Activated T-cell treated with anti-CD3 and anti-CD28 coated beads, Interleukin-2, amount 50 U/mL, for 24 hours (primary cell): Measurements from ENCODE around the gene NT5DC1.

Experiments
- DNase-seq: peaks from one replicate; pipeline ENCODE4 v3.0.0-alpha.2; 2020
- H3K27ac Mint-ChIP-seq: 2 replicates; pipeline ENCODE4 v1.8.0; 2020; ENCODE audit warnings: mild to moderate bottlenecking, mixed read lengths
- H3K27me3 Mint-ChIP-seq: 2 replicates; pipeline ENCODE4 v1.8.0; 2020; ENCODE audit warnings: mixed read lengths
- H3K36me3 Mint-ChIP-seq: 2 replicates; pipeline ENCODE4 v1.8.0; 2020; ENCODE audit warnings: low read depth, mixed read lengths
- H3K4me1 Mint-ChIP-seq: 2 replicates; pipeline ENCODE4 v1.8.0; 2020; ENCODE audit warnings: low read depth, mixed read lengths
- H3K4me3 Mint-ChIP-seq: 2 replicates; pipeline ENCODE4 v1.8.0; 2020; ENCODE audit warnings: mild to moderate bottlenecking, moderate library complexity, mixed read lengths
- H3K9me3 Mint-ChIP-seq: 2 replicates; pipeline ENCODE4 v1.8.0; 2020; ENCODE audit warnings: mixed read lengths

NT5DC1 gene

DNA sequence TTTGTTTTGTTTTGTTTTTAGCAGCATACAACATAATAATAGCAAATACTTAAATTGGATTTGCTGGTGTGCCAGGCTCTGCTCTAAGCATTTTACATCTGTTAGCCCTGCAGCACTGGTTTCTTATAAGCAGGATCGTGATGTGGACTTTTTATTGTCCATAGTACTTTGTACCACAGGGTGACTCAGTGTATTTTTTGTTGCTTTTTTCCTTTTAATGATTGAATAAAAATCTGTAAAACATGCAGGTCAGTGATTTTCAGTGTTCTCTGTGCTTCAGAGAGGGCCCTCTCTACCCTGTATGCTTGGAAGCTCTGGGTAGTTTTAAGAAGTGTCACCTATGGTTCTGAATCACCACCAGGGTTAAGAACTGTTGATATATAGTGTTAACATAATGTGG, 4.0 kb downstream of the NT5DC1 start:
- H3K4me3 Mint-ChIP-seq: no peak overlapping the region
- H3K4me1 Mint-ChIP-seq: peaks cover 62% of the 10 kb centered on the region
- no peaks in the 10 kb centered on the region for H3K27me3 Mint-ChIP-seq
- H3K9me3 Mint-ChIP-seq: no peaks in the 10 kb centered on the region
- peaks cover 64% of the 10 kb centered on the region for H3K36me3 Mint-ChIP-seq
- no peak overlapping the region for H3K27ac Mint-ChIP-seq
- no peak for DNase-seq

DNA sequence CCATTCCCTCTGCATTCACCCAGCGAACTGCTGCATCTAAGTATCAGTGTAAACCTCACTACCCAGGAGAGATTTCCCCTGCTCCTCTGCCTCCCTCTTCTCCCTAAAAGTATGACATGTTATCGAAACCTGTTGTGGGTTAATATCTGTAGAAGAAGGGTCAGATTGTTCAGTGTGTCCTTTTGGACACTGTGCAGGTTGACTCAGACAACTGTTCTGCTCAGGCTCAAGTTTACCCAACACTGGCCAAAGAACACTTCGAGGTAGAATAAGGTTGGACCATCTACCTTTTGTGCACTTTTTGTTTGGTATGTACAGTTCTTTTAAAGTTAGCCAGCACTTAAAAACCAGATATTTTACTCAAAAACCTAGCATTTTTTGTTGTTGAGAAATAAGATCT, 4.6 kb downstream of the NT5DC1 start:
- peaks cover 56% of the 10 kb centered on the region for H3K4me1 Mint-ChIP-seq
- H3K36me3 Mint-ChIP-seq: peaks cover 67% of the 10 kb centered on the region
- no peaks in the 10 kb centered on the region for H3K9me3 Mint-ChIP-seq
- no peak overlapping the region for H3K4me3 Mint-ChIP-seq
- no peak for DNase-seq
- H3K27me3 Mint-ChIP-seq: no peaks in the 10 kb centered on the region
- H3K27ac Mint-ChIP-seq: peak overlapping the region; percentile 57

DNA sequence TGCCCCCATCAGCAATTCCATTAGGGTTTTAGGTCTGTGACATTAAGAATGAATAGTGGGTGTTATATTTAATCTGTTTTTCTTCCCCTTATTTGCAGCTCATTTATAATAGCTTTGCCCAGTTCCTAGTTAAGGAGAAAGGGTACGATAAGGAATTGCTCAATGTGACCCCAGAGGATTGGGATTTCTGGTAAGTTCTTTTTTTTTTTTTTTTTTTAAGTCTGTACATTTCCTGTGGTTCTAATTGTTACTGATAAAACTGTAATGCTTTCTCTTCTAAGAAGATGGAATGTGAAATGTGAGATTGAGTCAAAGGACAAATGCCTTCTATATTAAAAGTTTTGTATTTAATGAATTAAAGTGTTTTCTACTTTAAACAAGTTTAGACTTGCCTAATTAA, 5.5 kb downstream of the NT5DC1 start:
- Mint-ChIP-seq H3K4me3 (peak overlapping the region; percentile 16), H3K27me3 (no peaks in the 10 kb centered on the region), H3K9me3 (no peaks in the 10 kb centered on the region), H3K27ac (no peak overlapping the region), H3K36me3 (peaks cover 73% of the 10 kb centered on the region), H3K4me1 (peaks cover 54% of the 10 kb centered on the region)
- DNase-seq: no peak

DNA sequence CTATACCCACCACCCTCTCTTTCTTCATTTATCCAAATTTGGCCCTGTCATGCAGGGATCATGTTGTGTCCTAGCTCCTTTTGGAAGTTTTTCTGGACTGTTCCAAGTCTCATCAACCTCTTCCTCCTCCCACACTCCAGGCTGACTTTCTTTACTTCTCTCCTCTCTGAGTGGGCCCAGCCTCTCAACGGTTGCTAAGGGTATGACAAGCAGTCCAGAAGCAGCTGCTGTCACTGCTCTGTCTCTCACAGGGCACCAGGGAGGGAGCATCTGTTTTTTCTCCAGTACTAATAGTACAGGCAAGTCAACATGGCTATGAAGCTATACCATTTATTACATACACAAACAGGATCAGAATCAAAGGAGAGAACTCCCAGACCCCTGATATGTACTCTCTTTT, 8.2 kb downstream of the NT5DC1 start:
- Mint-ChIP-seq H3K27ac (no peak overlapping the region), H3K36me3 (peaks cover 85% of the 10 kb centered on the region), H3K9me3 (no peaks in the 10 kb centered on the region), H3K4me3 (no peak overlapping the region), H3K4me1 (peaks cover 28% of the 10 kb centered on the region), H3K27me3 (no peaks in the 10 kb centered on the region)
- DNase-seq: no peak

DNA sequence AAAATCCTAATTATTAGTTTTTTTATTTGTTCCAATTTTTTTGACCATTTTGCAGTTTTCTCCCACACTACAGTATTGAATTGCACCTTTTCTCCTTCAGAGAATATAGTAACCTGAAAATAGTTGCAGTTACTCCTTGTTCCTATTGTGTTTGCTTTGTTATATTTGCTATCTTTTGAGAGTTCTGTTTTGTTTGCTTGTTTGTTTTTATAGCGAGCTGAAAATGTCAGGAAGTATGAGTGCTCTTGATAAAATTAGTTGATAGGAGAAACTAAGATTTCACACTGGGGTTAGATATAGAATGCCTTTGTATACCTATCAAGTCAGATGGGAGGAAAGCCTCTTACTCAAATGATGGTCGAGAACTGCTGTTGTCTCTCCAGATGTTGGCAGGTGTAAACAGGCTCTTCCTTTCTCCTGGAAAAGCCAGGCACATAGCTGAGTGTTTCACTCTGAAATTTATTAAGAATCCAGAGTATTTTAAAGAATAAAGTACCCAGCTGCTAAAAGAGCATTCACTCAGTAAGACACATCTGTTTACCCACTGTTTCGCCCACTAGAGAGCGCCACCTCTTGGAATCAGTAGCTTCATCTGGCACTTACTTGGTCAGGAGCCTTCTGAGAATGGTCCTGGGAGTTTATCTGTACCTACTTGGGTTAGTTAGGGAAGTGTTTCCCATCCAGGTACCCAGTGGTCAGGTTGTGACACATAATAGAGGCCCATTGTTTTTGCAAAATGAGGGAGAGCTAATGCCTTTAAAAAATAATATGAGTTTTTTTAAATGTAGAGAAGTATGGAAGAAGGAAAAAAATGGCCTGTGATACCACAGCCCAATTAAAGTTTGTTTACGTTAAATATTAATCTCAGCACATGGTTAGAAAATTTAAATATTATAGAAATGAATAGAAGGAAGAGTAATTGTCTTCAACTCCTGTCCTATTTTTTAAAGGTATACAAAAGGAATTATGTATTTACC, 11.2 kb downstream of the NT5DC1 start:
- Mint-ChIP-seq H3K4me3 (no peak overlapping the region), H3K4me1 (no peaks in the 10 kb centered on the region), H3K27me3 (no peaks in the 10 kb centered on the region), H3K9me3 (no peaks in the 10 kb centered on the region), H3K36me3 (peaks cover 86% of the 10 kb centered on the region), H3K27ac (no peak overlapping the region)
- DNase-seq: no peak

DNA sequence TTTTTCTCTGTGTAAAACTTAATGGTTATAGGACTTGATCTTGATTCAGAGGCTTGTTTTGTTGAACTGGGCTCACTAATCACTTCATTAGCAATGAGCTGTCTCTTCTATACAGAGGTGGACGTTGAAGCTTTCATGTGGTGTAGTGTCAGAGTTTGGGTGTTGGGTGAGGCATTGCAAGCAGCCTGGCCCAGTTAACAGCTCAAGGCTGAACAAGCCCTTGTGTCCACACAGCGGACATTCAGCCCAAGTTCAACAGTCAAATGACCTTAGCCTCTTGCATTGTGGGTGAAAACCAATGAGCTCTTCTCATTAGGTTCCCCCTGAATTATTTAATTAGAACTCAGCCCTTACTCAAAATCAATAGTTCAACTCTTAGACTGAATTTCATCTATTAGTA, 12.7 kb downstream of the NT5DC1 start:
- Mint-ChIP-seq H3K27me3 (no peaks in the 10 kb centered on the region), H3K9me3 (no peaks in the 10 kb centered on the region), H3K27ac (no peak overlapping the region), H3K4me3 (no peak overlapping the region), H3K4me1 (no peaks in the 10 kb centered on the region), H3K36me3 (peaks cover 88% of the 10 kb centered on the region)
- no peak for DNase-seq

DNA sequence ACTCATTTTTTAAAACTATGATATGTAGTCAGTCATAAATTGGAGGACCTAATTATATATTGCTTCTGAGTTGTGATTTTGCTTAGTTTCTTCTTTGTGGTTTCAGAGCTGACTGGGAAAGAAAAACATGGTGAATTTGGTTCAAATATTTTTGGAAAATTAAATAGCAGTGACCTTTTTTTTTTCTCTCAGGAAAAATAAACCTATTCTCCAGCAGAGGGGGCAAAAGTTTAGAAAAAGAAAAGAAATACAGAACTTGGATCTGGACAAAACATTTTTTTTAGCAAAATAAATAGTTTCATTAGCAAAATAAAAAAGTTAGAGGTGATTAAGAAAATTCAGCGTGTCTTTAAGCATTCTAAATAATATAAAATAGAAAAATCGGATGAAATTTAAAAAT, 15.1 kb downstream of the NT5DC1 start:
- H3K27ac Mint-ChIP-seq: no peak overlapping the region
- H3K4me3 Mint-ChIP-seq: no peak overlapping the region
- H3K9me3 Mint-ChIP-seq: no peaks in the 10 kb centered on the region
- DNase-seq: no peak
- H3K27me3 Mint-ChIP-seq: no peaks in the 10 kb centered on the region
- peaks cover 83% of the 10 kb centered on the region for H3K36me3 Mint-ChIP-seq
- peaks cover 4% of the 10 kb centered on the region for H3K4me1 Mint-ChIP-seq

DNA sequence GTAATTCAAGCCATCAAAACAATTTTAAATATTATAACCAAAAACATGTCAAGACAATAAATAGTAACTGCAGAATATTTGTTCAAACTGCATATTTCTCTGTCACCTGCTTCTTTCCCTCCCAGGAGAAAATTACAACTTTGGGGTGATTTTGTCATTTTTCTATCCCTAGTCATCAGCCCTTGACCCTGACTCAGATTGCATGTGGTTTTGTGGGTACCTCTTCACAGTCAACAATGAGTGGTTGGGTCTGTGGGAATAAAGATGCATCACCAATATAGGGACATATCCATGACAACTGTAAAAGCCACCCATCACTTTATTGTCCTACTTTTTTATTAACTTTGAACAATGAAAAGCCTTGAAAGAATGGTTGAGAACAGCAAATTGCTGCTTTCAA, 18.0 kb downstream of the NT5DC1 start:
- Mint-ChIP-seq H3K4me3 (no peak overlapping the region), H3K4me1 (peaks cover 4% of the 10 kb centered on the region), H3K27ac (no peak overlapping the region), H3K9me3 (no peaks in the 10 kb centered on the region), H3K36me3 (peaks cover 76% of the 10 kb centered on the region), H3K27me3 (no peaks in the 10 kb centered on the region)
- no peak for DNase-seq

DNA sequence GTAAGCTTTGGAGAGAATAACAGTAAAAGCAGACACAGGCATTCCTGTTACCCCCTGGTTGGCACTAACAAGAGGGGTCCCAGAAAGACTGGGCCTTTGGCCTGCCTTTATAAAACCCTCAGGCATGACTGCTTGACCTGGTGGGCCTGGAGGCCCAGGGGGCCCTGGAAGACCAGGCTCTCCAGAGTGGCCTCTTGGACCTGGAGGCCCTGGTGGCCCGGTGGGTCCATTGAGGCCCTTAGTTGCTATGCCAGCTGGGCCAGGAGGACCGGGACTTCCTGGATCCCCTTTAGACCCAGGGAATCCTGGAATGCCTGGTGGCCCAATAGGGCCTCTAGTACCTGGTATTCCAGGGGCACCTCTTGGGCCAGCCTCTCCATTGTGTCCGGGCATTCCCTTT, 19.8 kb downstream of the NT5DC1 start:
- Mint-ChIP-seq H3K4me1 (peaks cover 4% of the 10 kb centered on the region), H3K36me3 (peaks cover 70% of the 10 kb centered on the region), H3K27ac (no peak overlapping the region), H3K9me3 (no peaks in the 10 kb centered on the region), H3K4me3 (no peak overlapping the region), H3K27me3 (no peaks in the 10 kb centered on the region)
- no peak for DNase-seq

DNA sequence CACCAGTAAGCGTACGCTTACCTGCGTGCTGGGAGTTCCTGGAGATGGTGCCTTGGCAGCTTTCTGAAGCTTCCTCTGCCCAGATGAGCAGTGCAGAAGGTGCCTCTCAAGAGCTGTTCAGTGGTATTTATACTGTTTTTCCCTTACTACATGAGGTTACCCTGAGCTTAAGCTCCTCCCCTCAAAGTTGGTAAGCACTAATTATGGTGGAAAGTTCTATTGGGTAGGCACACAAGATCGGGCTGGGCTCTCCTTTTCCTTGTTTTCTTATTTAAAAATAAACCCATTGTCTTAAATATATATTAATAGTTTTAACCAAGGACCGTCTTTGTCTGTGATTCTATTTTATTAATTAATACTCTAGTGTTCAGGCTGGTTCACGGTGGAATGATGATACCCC, 25.4 kb downstream of the NT5DC1 start, which contains the start of gene COL10A1:
Gene COL10A1 (minus strand): TSS at position 101 of the 400 bp plus-strand sequence. CDS start 640 bp downstream, outside the sequence.
- Mint-ChIP-seq H3K4me1 (peaks cover 5% of the 10 kb centered on the region), H3K27ac (no peak within 1 kb of the TSS), H3K27me3 (no peaks in the 10 kb centered on the region), H3K36me3 (peaks cover 54% of the 10 kb centered on the region), H3K4me3 (no peak within 1 kb of the TSS), H3K9me3 (no peaks in the 10 kb centered on the region)
- no peak for DNase-seq

DNA sequence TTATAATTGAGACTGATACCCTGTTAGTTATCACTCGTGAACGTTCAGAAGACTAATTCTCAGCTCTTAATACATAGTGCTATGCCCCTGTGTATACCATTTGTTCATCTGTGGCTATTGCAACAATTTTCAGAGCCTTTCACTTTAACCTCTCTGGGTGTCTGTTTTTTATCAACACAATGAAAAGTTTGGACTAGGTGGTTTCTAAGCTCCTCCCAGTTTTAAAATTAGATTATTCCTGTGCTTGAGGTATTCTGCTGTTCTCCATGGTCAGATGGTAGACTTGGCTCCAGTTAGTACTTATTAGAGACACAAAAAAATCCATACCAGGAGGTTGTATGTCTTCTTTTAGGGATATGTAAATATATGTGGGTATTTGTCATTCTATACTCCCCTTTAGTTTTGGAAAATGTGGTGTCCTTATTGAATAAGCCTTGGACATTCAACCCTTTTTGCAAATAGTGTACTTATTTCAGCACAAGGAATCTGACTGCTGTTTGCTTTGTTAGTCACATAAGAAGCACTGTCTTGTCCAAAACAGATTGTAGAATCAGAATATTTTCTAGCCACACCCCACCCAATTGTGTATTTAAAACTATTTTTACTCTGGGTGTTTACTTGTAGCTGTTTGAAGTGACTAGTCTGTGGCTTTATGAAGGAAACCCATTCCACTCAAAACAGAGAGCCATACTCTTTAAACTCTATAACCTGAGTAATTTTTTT, 27.3 kb downstream of the NT5DC1 start:
- H3K27me3 Mint-ChIP-seq: no peaks in the 10 kb centered on the region
- H3K9me3 Mint-ChIP-seq: no peaks in the 10 kb centered on the region
- H3K36me3 Mint-ChIP-seq: peaks cover 54% of the 10 kb centered on the region
- H3K27ac Mint-ChIP-seq: no peak overlapping the region
- peaks cover 5% of the 10 kb centered on the region for H3K4me1 Mint-ChIP-seq
- no peak overlapping the region for H3K4me3 Mint-ChIP-seq
- no peak for DNase-seq

DNA sequence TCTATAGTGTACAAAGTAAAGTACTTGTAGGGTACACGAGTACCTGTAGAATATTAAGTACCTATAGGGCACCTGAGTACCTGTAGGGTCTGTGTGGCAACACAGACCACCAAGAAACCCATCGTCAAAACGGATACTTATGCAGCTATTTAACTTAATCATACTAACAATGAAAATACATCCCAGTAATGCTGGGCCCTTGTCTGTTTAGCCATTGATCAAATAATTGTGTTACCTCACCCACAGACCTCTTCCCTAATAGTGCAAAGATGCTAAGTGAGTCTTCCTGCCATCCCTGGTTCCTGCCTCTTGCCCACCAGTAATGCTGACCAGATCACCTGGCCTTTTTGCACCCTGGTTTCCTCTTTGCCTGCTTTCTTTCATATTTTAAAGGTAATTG, 32.8 kb downstream of the NT5DC1 start:
- H3K27me3 Mint-ChIP-seq: no peaks in the 10 kb centered on the region
- H3K36me3 Mint-ChIP-seq: peaks cover 52% of the 10 kb centered on the region
- no peaks in the 10 kb centered on the region for H3K9me3 Mint-ChIP-seq
- H3K27ac Mint-ChIP-seq: no peak overlapping the region
- H3K4me1 Mint-ChIP-seq: peaks cover 17% of the 10 kb centered on the region
- H3K4me3 Mint-ChIP-seq: no peak overlapping the region
- DNase-seq: no peak

DNA sequence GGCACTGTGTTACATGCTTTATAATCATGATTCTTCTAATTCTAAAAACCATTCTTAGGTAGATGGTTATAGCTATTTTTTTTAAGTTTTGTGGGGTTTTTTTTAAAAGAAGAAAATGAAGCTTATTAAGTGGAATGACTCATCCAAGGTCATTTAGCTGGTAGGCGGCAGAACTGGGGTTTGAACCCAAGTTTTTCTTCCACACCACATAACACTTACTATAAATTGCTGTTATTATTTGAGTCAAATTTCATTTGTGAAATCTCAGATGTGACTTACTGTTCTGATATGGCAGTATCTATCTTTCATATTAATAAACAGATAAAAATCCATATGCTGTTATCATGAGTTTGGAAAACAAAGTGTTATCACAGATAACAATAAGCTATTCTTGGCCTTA, 35.7 kb downstream of the NT5DC1 start:
- no peaks in the 10 kb centered on the region for H3K9me3 Mint-ChIP-seq
- no peaks in the 10 kb centered on the region for H3K27me3 Mint-ChIP-seq
- peak overlapping the region; percentile 80 for H3K27ac Mint-ChIP-seq
- DNase-seq: no peak
- H3K4me1 Mint-ChIP-seq: peaks cover 15% of the 10 kb centered on the region
- H3K4me3 Mint-ChIP-seq: no peak overlapping the region
- H3K36me3 Mint-ChIP-seq: peaks cover 57% of the 10 kb centered on the region

DNA sequence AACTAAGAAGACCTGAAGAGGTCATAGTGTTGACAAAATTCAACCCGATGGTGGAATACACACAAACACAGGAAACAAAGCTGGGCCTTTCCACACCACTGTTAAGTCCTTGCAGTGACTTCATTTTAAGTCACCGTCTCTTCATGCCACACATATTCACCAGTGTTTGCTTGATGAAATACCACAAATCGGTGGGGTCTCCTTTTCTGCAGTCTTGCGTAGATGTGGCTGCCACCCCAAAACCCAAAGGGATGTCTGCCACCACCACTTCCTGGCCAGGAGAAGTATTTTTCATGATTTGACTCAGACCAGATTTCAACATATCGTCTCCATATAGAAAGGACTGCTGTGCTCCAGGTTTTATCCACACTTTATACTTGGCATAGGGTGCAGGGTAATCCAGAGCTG, 36.3 kb downstream of the NT5DC1 start:
- no peaks in the 10 kb centered on the region for H3K9me3 Mint-ChIP-seq
- no peak overlapping the region for H3K4me3 Mint-ChIP-seq
- peak overlapping the region; percentile 80 for H3K27ac Mint-ChIP-seq
- H3K36me3 Mint-ChIP-seq: peaks cover 55% of the 10 kb centered on the region
- H3K27me3 Mint-ChIP-seq: no peaks in the 10 kb centered on the region
- DNase-seq: no peak
- H3K4me1 Mint-ChIP-seq: peaks cover 15% of the 10 kb centered on the region

DNA sequence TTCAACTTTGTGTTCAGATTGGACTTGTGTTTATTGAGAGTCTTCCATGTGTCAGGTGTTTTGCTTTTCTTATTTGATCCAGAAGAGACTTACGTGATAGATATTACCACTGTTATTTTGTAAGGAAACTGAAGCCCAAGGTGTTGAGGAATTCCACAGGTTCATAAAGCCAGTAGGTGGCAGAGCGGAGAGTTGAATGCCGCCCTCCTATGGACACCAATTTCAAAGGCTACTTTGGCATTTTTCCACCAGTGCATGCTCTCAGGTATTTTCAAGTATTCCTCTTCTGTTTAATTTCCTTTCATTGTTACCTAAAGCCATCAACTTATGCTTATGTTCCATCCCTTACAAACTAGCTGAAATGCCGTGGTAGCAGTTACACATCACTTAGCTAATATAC, 39.3 kb downstream of the NT5DC1 start:
- H3K36me3 Mint-ChIP-seq: peaks cover 39% of the 10 kb centered on the region
- H3K27me3 Mint-ChIP-seq: no peaks in the 10 kb centered on the region

More for the DNA sequence above, 39.3 kb downstream of the NT5DC1 start:
- H3K9me3 Mint-ChIP-seq: no peaks in the 10 kb centered on the region
- DNase-seq: no peak
- H3K27ac Mint-ChIP-seq: no peak overlapping the region
- no peak overlapping the region for H3K4me3 Mint-ChIP-seq
- peaks cover 15% of the 10 kb centered on the region for H3K4me1 Mint-ChIP-seq
